Mesenchymal stem cell (in vitro differentiated cells and primary cell): ENCODE measurements around the gene CASTOR1.

Source experiments
- DNase-seq: peaks from one replicate; pipeline ENCODE4 v3.0.0-alpha.2; 2013
- H2AFZ ChIP-seq: one replicate; pipeline ENCODE4 v1.6.1; 2013; ENCODE audit warnings: low read depth, mild to moderate bottlenecking, control low read depth, inconsistent platforms, low read length, moderate library complexity
- H2AK5ac ChIP-seq: 2 replicates; pipeline ENCODE4 v1.6.1; 2013; ENCODE audit warnings: low read length, moderate library complexity, mild to moderate bottlenecking, inconsistent platforms; ENCODE audit not compliant: severe bottlenecking
- H2BK120ac ChIP-seq: one replicate; pipeline ENCODE4 v1.6.1; 2013; ENCODE audit warnings: low read depth, mild to moderate bottlenecking, inconsistent platforms, low read length, moderate library complexity
- H2BK12ac ChIP-seq, 2 experiments: one replicate each; pipeline ENCODE4 v1.6.1; 2013; ENCODE audit warnings: inconsistent platforms in 2 of 2, low read length in 2 of 2, mild to moderate bottlenecking in 2 of 2, moderate library complexity in 2 of 2, control low read depth in 1 of 2
- H2BK15ac ChIP-seq: one replicate; pipeline ENCODE4 v1.6.1; 2013; ENCODE audit warnings: mild to moderate bottlenecking, low read depth, inconsistent platforms; ENCODE audit not compliant: poor library complexity, severe bottlenecking
- H2BK5ac ChIP-seq: 2 replicates; pipeline ENCODE4 v1.6.1; 2013; ENCODE audit warnings: low read depth, mild to moderate bottlenecking, low read length, control low read depth, inconsistent platforms; ENCODE audit not compliant: poor library complexity, severe bottlenecking
- H3K14ac ChIP-seq, 2 experiments: one replicate each; pipeline ENCODE4 v1.6.1; 2013; ENCODE audit warnings: inconsistent platforms in 2 of 2, low read length in 2 of 2, control low read depth in 1 of 2, mild to moderate bottlenecking in 1 of 2, moderate library complexity in 1 of 2
- H3K18ac ChIP-seq, 2 experiments: one replicate each; pipeline ENCODE4 v1.6.1; 2013; ENCODE audit warnings: inconsistent platforms in 2 of 2, low read length in 2 of 2, control low read depth in 1 of 2, low read depth in 1 of 2, mild to moderate bottlenecking in 1 of 2
- H3K23ac ChIP-seq, 2 experiments: one replicate each; pipeline ENCODE4 v1.6.1; 2013; ENCODE audit warnings: inconsistent platforms in 2 of 2, low read length in 2 of 2, mild to moderate bottlenecking in 2 of 2, moderate library complexity in 2 of 2, control low read depth in 1 of 2
- H3K27ac ChIP-seq: 2 replicates; pipeline ENCODE4 v1.5.1; 2013; ENCODE audit warnings: mild to moderate bottlenecking, moderate library complexity, low read length, control low read depth, inconsistent platforms; ENCODE audit not compliant: poor library complexity, severe bottlenecking
- H3K27me3 ChIP-seq, 2 experiments: 2 replicates each; pipeline versions ENCODE4 v1.6.1 to v1.7.0; 2013; ENCODE audit warnings: low read length in 2 of 2, mild to moderate bottlenecking in 2 of 2, moderate library complexity in 2 of 2, control low read depth in 1 of 2, inconsistent platforms in 1 of 2; ENCODE audit not compliant: control insufficient read depth in 1 of 2, insufficient read depth in 1 of 2
- H3K36me3 ChIP-seq, 2 experiments: 2 replicates each; pipeline versions ENCODE4 v1.6.1 to v1.7.0; 2013; ENCODE audit warnings: low read length in 2 of 2, control low read depth in 1 of 2, inconsistent platforms in 1 of 2, low read depth in 1 of 2, mild to moderate bottlenecking in 1 of 2; ENCODE audit not compliant: insufficient read depth in 2 of 2, control insufficient read depth in 1 of 2
- H3K4ac ChIP-seq, 2 experiments: one replicate each; pipeline ENCODE4 v1.6.1; 2013; ENCODE audit warnings: inconsistent platforms in 2 of 2, low read length in 2 of 2, mild to moderate bottlenecking in 2 of 2, moderate library complexity in 2 of 2, control low read depth in 1 of 2, low read depth in 1 of 2
- H3K4me1 ChIP-seq: 2 replicates; pipeline ENCODE4 v1.6.1; 2013; ENCODE audit warnings: low read depth, low read length, control low read depth; ENCODE audit not compliant: control insufficient read depth, insufficient read depth
- H3K4me2 ChIP-seq: 2 replicates; pipeline ENCODE4 v1.6.1; 2013; ENCODE audit warnings: low read length, mild to moderate bottlenecking, inconsistent platforms; ENCODE audit not compliant: poor library complexity, severe bottlenecking
- H3K4me3 ChIP-seq, 2 experiments: 2 replicates each; pipeline versions ENCODE4 v1.5.1 to v1.7.0; 2013; ENCODE audit warnings: low read length in 2 of 2, mild to moderate bottlenecking in 2 of 2, control low read depth in 1 of 2, low read depth in 1 of 2; ENCODE audit not compliant: insufficient read depth in 1 of 2
- H3K79me1 ChIP-seq: replicated peaks from 2 replicates; pipeline ENCODE4 v1.6.1; 2013; ENCODE audit warnings: mild to moderate bottlenecking, control low read depth, low read length, inconsistent platforms; ENCODE audit not compliant: poor library complexity, severe bottlenecking
- H3K9ac ChIP-seq: 2 replicates; pipeline ENCODE4 v1.7.0; 2013; ENCODE audit warnings: mild to moderate bottlenecking, low read length, moderate library complexity
- H3K9me3 ChIP-seq: 2 replicates; pipeline ENCODE4 v1.7.0; 2013; ENCODE audit warnings: mild to moderate bottlenecking, low read length; ENCODE audit not compliant: control insufficient read depth
- H4K8ac ChIP-seq: one replicate; pipeline ENCODE4 v1.6.1; 2013; ENCODE audit warnings: inconsistent platforms, mild to moderate bottlenecking, low read length, moderate library complexity
- H4K91ac ChIP-seq: one replicate; pipeline ENCODE4 v1.6.1; 2013; ENCODE audit warnings: mild to moderate bottlenecking, low read length, inconsistent platforms
- WGBS: methylation state at CpG from one replicate; pipeline ENCODE4 v1.1.7; 2013; ENCODE audit warnings: mixed read lengths; 5-methylcytosine and 5-hydroxymethylcytosine counted together

The CASTOR1 gene

DNA sequence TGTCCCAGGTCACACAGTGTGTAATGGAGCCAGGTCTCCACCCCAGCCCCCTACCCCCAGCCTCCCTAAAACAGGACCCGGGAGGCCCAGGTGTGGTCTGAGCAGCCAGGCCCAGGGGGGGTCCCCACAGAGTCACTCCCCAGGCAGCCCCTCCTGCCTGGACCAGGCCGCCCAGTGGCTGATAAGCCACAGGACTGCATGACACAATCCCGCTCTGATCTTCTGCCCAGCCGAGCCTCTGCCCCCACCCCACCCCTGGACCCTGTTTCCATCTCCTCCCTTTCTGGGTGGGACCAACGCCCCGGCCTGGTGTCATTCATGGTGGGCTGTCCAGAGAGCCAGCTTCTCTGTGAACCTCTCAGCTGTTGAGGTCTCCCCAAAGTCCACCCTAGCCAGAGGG lies 35.0 kb downstream of the CASTOR1 start:
- no peaks in the 10 kb centered on the region for H3K36me3 ChIP-seq
- H3K23ac ChIP-seq, result no peak overlapping the region
- no peak overlapping the region for H3K4me3 ChIP-seq
- H3K27me3 ChIP-seq, result no peaks in the 10 kb centered on the region
- H3K4ac ChIP-seq, result no peak overlapping the region
- WGBS, result 78% methylated on average over 6 of the region's 6 CpGs
- peak overlapping the region in 1 of 2 experiments; percentile 18 for H3K18ac ChIP-seq
- H4K91ac ChIP-seq, result no peak overlapping the region
- H2BK5ac ChIP-seq, result peak overlapping the region; percentile 11
- peak overlapping the region; percentile 98 for H3K27ac ChIP-seq
- H4K8ac ChIP-seq, result no peak overlapping the region
- peaks cover 1% of the 10 kb centered on the region for H3K79me1 ChIP-seq
- peak overlapping the region in 1 of 2 experiments; percentile 16 for H2BK12ac ChIP-seq
- H2BK120ac ChIP-seq, result peak overlapping the region; percentile 51
- no peak overlapping the region for H3K4me2 ChIP-seq
- DNase-seq, result no peak
- no peaks in the 10 kb centered on the region for H3K9me3 ChIP-seq
- peaks cover 70% of the 10 kb centered on the region for H3K4me1 ChIP-seq
- peak overlapping the region; percentile 26 for H2BK15ac ChIP-seq
- H2AK5ac ChIP-seq, result peak overlapping the region; percentile 93
- H3K9ac ChIP-seq, result no peak overlapping the region
- no peak overlapping the region for H3K14ac ChIP-seq
- H2AFZ ChIP-seq, result no peak overlapping the region

DNA sequence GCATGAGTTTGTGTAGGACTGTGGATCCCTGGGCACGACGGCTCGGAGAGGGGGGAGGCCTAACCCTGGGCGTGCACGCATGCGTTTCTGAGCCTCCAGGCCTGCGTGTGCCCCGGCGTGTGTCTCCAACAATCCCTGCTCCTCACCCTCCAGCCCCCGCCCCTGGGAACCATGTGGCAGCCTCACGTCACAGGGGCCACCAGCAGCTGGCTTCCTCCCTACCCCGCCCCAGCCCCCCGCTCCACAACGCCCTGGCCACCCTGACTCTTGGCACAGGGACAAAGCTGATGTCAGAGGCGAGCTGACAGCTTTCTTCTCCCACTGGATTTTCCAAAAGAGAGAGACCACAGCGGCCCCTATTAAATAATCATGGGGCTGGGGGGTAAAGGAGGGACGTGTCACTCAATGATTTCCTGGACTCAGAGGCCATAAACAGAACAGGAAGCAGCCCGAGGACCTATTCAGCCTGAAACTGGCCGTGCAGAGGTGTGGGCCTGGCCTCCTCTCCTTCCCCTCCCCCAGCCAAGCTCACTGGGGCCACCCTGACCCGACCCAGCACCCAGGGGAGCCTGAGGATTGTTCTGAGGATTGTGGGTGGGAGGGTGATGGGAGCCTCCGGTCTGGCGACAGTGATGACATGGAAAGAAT lies 36.0 kb downstream of the CASTOR1 start:
- H3K27me3 ChIP-seq, result no peaks in the 10 kb centered on the region
- H3K9ac ChIP-seq, result peak overlapping the region; percentile 68
- peak overlapping the region; percentile 9 for H4K91ac ChIP-seq
- peak overlapping the region; percentile 38 for H2BK15ac ChIP-seq
- H3K14ac ChIP-seq, result peak overlapping the region in 1 of 2 experiments; percentile 39
- H3K23ac ChIP-seq, result no peak overlapping the region
- H2BK12ac ChIP-seq, result peak overlapping the region; percentile 17 to 30
- H3K27ac ChIP-seq, result peak overlapping the region; percentile 98
- DNase-seq, result no peak
- H3K4me3 ChIP-seq, result no peak overlapping the region
- no peak overlapping the region for H3K4me2 ChIP-seq
- H3K36me3 ChIP-seq, result no peaks in the 10 kb centered on the region
- H2BK120ac ChIP-seq, result no peak overlapping the region
- peak overlapping the region; percentile 40 for H4K8ac ChIP-seq
- no peak overlapping the region for H3K4ac ChIP-seq
- H2BK5ac ChIP-seq, result peak overlapping the region; percentile 34
- 70% methylated on average over 21 of the region's 22 CpGs for WGBS
- peaks cover 1% of the 10 kb centered on the region for H3K79me1 ChIP-seq
- H3K4me1 ChIP-seq, result peaks cover 80% of the 10 kb centered on the region
- H2AK5ac ChIP-seq, result peak overlapping the region; percentile 91
- no peaks in the 10 kb centered on the region for H3K9me3 ChIP-seq
- no peak overlapping the region for H2AFZ ChIP-seq
- H3K18ac ChIP-seq, result peak overlapping the region; percentile 12 to 63

DNA sequence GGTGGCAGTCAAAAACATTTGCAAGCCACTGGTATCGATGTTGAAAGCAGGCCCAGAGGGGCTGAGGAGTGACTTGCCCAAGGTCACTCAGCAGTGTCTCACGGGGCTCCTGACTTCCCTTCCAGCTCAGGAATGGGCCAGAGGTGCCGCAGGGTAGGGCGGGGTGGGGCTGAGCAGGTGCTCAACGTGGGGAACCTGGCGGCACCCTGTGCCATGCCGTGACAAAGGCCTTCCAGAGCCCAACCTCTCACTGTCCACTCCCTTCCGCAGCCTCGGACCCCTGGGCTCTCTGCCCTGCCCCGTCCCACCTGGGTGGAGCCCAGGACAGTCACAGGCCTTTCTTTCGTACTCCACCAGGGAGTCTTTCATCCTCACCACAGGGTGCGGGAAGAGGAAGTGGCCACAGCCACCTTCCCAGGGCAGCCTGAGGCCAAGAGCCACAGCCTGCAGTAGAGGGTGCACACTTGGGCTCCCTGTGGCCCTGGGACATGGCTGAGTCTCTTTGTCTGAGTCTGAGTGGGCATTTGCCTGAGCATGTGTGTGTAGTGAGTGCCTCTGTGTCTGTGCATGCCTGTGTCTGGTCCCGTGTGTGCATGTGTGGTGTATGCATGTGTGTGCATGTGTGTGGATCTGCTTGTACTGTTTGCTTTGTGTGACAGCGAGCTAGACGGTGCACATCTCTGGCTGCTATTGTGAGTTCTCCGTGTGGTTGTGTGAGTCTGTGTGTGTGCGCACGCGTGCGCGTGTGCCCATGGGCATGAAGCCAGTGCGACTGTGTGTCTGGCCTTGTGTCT lies 36.7 kb downstream of the CASTOR1 start:
- H2AFZ ChIP-seq, result no peak overlapping the region

DNA sequence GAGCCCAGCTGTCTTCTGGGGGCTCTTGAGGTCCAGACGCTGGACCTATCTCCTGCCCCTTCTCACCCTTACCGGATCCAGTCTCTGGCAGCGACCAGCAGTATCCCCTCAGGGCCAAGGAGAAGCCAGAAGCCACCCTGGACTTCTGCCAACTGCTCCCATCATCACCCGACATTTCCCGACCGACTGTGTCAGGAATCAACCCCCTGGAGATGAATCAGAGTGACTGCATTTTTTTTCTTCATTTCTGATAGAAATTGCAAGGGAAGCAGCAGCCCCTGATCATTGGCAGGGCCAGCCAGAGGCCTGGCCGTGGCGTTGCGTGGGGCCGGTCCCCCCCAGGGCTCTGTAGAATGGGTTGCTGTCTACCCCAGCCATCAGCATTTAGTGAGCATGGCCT lies 37.6 kb downstream of the CASTOR1 start:
- 70% methylated on average over 10 of the region's 10 CpGs for WGBS
- no peak overlapping the region for H4K91ac ChIP-seq
- H3K79me1 ChIP-seq, result peaks cover 1% of the 10 kb centered on the region
- peak overlapping the region; percentile 100 for H2AK5ac ChIP-seq
- H2BK12ac ChIP-seq, result peak overlapping the region in 1 of 2 experiments; percentile 56
- no peak overlapping the region for H3K23ac ChIP-seq
- peak overlapping the region; percentile 90 for H2BK5ac ChIP-seq
- peak overlapping the region; percentile 98 for H3K27ac ChIP-seq
- H3K9me3 ChIP-seq, result no peaks in the 10 kb centered on the region
- H3K36me3 ChIP-seq, result no peaks in the 10 kb centered on the region
- H3K27me3 ChIP-seq, result no peaks in the 10 kb centered on the region
- H3K4me2 ChIP-seq, result no peak overlapping the region
- H2BK15ac ChIP-seq, result peak overlapping the region; percentile 52
- no peak overlapping the region for H3K18ac ChIP-seq
- H2AFZ ChIP-seq, result no peak overlapping the region
- H3K4me3 ChIP-seq, result no peak overlapping the region
- peaks cover 80% of the 10 kb centered on the region for H3K4me1 ChIP-seq
- H4K8ac ChIP-seq, result no peak overlapping the region
- no peak overlapping the region for H3K9ac ChIP-seq
- DNase-seq, result peak; percentile 56
- H3K4ac ChIP-seq, result no peak overlapping the region
- H2BK120ac ChIP-seq, result peak overlapping the region; percentile 13
- no peak overlapping the region for H3K14ac ChIP-seq

More for the DNA sequence above, 36.7 kb downstream of the CASTOR1 start:
- H2AK5ac ChIP-seq, result peak overlapping the region; percentile 61
- no peaks in the 10 kb centered on the region for H3K36me3 ChIP-seq
- H2BK5ac ChIP-seq, result peak overlapping the region; percentile 47
- no peaks in the 10 kb centered on the region for H3K27me3 ChIP-seq
- peak overlapping the region; percentile 9 for H4K91ac ChIP-seq
- H2BK12ac ChIP-seq, result peak overlapping the region; percentile 30 to 49
- H3K4ac ChIP-seq, result no peak overlapping the region
- no peak overlapping the region for H3K9ac ChIP-seq
- H3K9me3 ChIP-seq, result no peaks in the 10 kb centered on the region
- peak overlapping the region; percentile 40 for H4K8ac ChIP-seq
- peaks cover 81% of the 10 kb centered on the region for H3K4me1 ChIP-seq
- H3K18ac ChIP-seq, result peak overlapping the region; percentile 12 to 63
- H3K4me2 ChIP-seq, result no peak overlapping the region
- H3K27ac ChIP-seq, result peak overlapping the region; percentile 98
- H3K79me1 ChIP-seq, result peaks cover 1% of the 10 kb centered on the region
- H2BK15ac ChIP-seq, result peak overlapping the region; percentile 38
- 92% methylated on average over 22 of the region's 22 CpGs for WGBS
- H3K14ac ChIP-seq, result peak overlapping the region in 1 of 2 experiments; percentile 39
- H3K4me3 ChIP-seq, result no peak overlapping the region
- DNase-seq, result no peak
- H2BK120ac ChIP-seq, result no peak overlapping the region
- no peak overlapping the region for H3K23ac ChIP-seq
